Measurements from ENCODE around the gene CNBD2.

DNA sequence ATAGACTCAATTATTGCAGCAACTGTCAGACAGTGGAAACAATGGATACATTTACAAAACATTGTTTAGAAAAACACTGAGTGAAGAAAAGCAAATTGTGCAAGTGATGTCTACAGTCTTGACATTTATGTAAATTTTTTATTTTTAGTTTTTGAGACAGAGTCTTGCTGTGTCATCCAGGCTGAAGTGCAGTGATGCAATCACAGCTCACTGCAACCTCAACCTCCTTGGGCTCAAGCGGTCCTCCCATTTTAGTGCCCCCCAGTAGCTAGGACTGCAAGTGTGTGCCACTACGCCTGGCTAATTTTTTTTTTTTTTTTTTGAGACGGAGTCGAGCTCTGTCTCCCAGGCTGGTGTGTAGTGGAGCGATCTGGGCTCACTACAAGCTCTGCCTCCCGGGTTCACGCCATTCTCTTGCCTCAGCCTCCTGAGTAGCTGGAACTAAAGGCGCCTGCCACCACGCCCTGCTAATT is 9.7 kb downstream of the CNBD2 start:
- TF ChIP-seq EZH2 (IDR thresholded peaks at IDR 0.05; ENCODE audit: insufficient read depth, poor library complexity, severe bottlenecking) (no peak), EZH2phosphoT487 (IDR thresholded peaks at IDR 0.05; ENCODE audit: insufficient read depth, low read depth) (no peak)

Measured in GM23248 (cell line).